ENCODE data around the gene NPIPB8.
"Not testable (repeated sequence)": the region's sequence is repeated elsewhere in the genome, so short reads cannot be mapped to it uniquely, and the experiment has no call there.

The NPIPB8 gene

DNA sequence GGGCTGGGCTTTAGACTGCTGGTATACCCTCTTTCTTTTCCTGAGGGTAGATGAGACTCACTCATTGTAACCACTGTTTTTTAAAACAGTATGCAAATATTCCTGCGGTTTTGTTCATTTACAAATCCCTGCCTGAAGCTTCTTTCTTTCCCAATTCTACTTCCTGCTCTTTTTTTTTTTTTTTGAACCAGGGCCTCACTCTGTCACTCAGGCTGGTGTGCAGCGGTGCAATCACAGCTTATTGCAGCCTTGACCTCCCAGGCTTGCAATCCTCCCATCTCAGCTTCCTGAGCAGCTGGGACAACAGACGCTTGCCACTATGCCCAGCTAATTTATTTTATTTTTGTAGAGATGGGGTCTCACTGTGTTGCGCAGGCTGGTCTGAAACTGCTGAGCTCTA is 20.0 kb upstream of the NPIPB8 start:
- TF ChIP-seq, protein P1, sequence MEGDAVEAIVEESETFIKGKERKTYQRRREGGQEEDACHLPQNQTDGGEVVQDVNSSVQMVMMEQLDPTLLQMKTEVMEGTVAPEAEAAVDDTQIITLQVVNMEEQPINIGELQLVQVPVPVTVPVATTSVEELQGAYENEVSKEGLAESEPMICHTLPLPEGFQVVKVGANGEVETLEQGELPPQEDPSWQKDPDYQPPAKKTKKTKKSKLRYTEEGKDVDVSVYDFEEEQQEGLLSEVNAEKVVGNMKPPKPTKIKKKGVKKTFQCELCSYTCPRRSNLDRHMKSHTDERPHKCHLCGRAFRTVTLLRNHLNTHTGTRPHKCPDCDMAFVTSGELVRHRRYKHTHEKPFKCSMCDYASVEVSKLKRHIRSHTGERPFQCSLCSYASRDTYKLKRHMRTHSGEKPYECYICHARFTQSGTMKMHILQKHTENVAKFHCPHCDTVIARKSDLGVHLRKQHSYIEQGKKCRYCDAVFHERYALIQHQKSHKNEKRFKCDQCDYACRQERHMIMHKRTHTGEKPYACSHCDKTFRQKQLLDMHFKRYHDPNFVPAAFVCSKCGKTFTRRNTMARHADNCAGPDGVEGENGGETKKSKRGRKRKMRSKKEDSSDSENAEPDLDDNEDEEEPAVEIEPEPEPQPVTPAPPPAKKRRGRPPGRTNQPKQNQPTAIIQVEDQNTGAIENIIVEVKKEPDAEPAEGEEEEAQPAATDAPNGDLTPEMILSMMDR (IDR thresholded peaks at IDR 0.05; ENCODE audit: low read depth, low read length) = no peak
- no peak overlapping the region for H3K4me3 ChIP-seq (ENCODE audit: low read depth, low read length)
- no peak for DNase-seq (ENCODE audit: low read depth, low spot score)
- in situ Hi-C loops (cut with HindIII; ENCODE audit: low sequenced_read_pairs) = no loop called here

DNA sequence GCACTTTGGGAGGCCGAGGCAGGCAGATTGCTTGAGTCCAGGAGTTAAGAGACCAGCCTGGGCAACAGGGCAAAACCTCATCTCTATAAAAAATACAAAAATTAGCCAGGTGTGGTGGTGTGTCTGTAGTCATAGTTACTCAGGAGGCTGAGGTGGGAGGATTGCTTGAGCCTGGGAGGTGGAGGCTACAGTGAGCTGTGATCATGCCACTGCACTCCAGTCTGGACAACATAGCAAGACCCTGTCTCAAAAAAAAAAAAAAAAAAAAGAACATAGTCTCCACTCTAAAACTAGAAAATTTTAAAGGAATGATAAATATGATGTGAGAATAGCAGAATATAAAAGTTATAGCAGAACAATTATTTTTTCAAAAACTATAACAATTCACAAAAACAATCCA is 17.5 kb upstream of the NPIPB8 start:
- DNase-seq (ENCODE audit: low read depth, low spot score); H3K4me3 ChIP-seq (ENCODE audit: low read depth, low read length); in situ Hi-C loops (cut with HindIII; ENCODE audit: low sequenced_read_pairs): not testable (repeated sequence)

DNA sequence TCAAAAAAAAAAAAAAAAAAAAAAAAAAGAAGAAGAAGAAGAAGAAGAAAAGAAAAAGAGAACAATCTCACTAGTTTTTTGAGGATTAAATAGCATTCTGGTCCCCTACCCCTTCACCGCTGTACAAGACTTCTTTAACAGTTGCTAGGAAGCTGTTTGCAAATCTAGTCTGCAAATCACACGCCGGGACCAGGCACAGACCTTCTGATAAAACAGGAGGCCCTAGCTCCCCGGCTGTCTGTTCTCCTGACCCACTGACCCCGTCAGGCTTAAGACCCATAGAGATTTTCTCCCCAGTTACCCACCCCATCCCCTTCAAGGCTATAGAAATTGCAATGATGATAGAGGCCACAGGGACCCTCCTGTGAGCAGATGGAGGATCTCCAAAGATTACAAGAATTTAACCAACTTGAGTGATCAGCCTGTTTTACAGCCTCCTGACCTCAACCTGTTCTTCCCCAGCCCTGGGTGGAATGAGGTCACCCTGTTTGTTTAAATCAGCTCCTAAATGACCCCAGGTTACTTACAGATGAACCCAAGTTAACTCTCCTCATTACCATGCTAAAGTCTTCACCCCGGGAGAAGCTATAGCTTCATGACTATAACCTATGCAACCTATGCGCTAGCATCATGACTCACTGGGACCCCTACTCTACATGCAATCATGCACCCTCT is 16.2 kb upstream of the NPIPB8 start:
- in situ Hi-C loops (cut with HindIII; ENCODE audit: low sequenced_read_pairs) = no loop called here
- TF ChIP-seq, protein P1 (IDR thresholded peaks at IDR 0.05; ENCODE audit: low read depth, low read length) = no peak
- no peak overlapping the region for H3K4me3 ChIP-seq (ENCODE audit: low read depth, low read length)
- DNase-seq (ENCODE audit: low read depth, low spot score) = no peak

DNA sequence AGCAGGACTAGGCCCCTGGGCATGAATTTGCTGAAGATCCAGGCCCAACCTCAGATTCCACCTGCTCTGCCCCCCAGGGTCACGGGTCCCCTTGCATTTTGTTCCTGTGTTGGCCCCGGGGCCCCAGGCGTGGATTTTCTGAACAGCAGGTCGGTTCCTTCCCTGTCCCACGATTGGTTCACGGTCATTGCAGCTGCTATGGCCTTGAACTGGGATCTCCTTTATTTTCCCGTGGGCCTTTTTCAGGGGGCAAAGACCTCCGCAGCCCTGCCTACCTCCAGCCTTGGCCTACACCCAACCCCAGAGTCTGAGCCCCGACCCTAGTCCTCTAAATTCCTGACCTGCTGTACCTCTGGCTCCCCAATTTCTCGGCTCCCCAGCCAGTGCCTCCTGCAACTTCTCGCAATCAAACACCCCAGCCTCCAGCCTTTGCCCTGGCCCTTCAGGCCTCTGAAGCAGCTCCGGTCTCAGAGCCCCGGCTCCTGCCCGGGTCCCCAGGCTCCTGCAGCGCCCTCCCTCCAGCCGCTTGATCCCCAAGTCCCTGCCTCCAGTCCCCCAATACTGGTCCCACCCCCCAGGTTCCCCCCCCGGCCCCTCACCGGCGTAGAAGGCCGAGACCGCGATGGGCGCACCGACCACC is 15.2 kb upstream of the NPIPB8 start:
- DNase-seq (ENCODE audit: low read depth, low spot score); H3K4me3 ChIP-seq (ENCODE audit: low read depth, low read length); in situ Hi-C loops (cut with HindIII; ENCODE audit: low sequenced_read_pairs): not testable (repeated sequence)

DNA sequence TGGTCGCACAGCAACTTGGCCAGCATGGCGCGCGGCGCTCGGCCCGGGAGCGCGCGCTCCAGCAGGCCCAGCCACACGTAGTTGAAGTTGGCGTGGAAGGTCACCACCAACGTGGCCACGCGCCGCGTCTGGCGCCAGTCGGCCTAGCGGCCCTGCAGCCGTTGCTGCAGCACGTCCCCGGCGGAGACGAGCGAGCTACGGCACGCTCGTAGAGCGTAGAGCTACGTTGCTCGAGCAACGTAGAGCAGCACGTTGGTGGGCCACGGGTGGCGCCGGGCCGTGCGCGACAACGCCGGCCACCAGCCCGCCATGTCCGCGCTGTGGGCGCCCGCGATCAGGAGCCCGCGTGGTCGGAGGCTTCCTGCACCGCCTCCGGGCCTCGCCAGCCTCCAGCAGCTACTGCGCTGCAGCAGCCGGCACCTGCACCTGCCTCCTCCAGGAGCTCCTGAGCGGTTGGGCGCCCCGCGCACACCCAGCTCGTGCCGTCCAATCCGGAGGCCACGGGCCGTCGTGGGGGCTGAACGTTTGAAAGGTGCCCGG is 14.6 kb upstream of the NPIPB8 start:
- in situ Hi-C loops (cut with HindIII; ENCODE audit: low sequenced_read_pairs) = no loop called here
- TF ChIP-seq, protein P1 (IDR thresholded peaks at IDR 0.05; ENCODE audit: low read depth, low read length) = no peak
- H3K4me3 ChIP-seq (ENCODE audit: low read depth, low read length) = peak overlapping the region; percentile 22
- peak; percentile 12 for DNase-seq (ENCODE audit: low read depth, low spot score)

DNA sequence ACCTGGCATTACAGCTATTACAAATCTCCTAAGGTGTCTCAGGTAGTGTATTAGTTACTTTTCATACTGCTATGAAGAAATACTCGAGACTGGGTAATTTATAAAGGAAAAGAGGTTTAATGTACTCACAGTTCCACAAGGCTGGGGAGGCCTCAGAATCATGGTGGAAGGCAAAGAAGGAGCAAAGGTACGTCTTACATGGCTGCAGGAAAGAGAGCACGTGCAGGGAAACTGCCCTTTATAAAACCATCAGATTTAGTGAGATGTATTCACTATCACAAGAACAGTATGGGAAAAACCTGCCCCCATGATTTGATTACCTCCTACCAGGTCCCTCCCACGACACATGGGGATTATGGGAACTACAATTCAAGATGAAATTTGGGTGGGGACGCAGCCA is 7.0 kb upstream of the NPIPB8 start:
- H3K4me3 ChIP-seq (ENCODE audit: low read depth, low read length); in situ Hi-C loops (cut with HindIII; ENCODE audit: low sequenced_read_pairs); DNase-seq (ENCODE audit: low read depth, low spot score): not testable (repeated sequence)

DNA sequence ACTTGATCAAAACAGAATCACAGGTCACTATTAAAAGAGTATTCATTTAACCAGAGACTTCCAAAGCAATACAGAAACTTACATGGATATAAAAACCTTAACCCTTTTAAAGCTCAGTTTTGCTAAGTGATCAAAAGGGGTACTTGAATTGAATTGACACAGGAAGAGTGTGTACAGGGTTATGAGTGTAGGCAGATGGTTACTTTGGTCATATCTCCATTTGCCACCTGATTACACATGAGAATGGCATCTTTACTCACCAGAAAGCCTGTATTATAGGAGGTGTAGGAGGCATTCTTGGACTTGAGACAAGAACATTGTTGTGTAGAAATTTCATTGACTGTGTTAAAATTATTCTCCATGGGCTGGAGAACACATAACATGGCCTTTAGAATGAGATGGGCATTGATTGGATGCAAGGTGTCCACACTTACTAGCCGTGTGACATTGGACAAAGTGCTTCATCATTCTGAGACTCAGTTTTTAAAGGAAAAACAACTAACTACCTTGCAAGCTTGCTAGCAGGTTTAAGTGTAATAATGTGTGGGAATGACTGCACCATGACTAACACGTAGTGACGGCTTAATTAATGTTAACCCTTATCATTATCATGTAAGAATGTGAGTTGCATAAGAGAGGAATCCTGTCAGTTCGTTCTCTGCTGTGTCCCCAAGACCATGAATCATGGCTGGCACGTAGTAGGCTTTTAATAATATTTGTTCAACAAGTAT is 1.6 kb upstream of the NPIPB8 start:
- in situ Hi-C loops (cut with HindIII; ENCODE audit: low sequenced_read_pairs); H3K4me3 ChIP-seq (ENCODE audit: low read depth, low read length): not testable (repeated sequence)
- peak; percentile 32 for DNase-seq (ENCODE audit: low read depth, low spot score)

DNA sequence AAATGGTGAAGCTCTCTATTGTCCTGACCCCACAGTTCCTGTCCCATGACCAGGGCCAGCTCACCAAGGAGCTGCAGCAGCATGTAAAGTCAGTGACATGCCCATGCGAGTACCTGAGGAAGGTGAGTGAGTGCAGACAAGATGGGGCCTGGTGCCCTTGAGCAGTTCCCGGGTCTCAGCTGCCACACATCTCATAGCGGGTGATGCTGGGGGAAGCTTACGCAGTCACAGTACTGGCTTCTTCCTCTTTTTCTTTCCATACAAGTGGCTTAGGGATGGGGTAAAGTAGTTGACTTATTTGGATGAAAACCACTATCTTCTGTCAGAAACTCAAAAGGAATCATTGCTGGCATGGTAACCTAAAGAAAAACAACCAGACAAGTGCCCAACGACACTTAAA is 494 bp downstream of the NPIPB8 start:
- in situ Hi-C loops (cut with HindIII; ENCODE audit: low sequenced_read_pairs); DNase-seq (ENCODE audit: low read depth, low spot score); H3K4me3 ChIP-seq (ENCODE audit: low read depth, low read length): not testable (repeated sequence)

DNA sequence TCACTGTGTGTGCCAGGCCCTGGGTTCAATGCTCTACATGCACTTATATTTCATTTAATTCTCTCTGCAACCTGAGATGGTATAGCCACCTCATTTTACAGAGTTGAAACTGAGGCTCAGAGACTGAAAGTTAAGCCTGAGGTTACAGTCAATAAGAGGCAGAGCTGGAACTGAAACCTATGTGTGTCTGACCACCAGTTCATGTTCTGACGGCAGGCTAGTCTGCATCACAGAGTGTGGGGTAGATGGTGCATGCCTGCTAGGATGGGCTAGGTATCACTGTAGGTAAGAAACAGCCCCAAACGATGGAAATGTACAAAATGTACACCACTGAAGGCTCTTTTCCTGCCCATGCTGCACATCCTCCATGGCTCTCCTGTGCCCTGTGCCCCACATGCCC is 2.1 kb downstream of the NPIPB8 start:
- DNase-seq (ENCODE audit: low read depth, low spot score); in situ Hi-C loops (cut with HindIII; ENCODE audit: low sequenced_read_pairs); H3K4me3 ChIP-seq (ENCODE audit: low read depth, low read length): not testable (repeated sequence)

DNA sequence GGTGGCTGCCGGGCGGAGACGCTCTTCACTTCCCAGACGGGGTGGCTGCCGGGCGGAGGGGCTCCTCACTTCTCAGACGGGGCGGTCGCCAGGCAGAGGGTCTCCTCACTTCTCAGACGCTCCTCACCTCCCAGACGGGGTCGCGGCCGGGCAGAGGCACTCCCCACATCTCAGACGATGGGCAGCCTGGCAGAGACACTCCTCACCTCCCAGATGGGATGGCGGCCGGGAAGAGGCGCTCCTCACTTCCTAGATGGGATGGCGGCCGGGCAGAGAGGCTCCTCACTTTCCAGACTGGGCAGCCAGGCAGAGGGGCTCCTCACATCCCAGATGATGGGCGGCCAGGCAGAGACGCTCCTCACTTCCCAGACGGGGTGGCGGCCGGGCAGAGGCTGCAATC is 28.4 kb downstream of the NPIPB8 start:
- DNase-seq (ENCODE audit: low read depth, low spot score); H3K4me3 ChIP-seq (ENCODE audit: low read depth, low read length); in situ Hi-C loops (cut with HindIII; ENCODE audit: low sequenced_read_pairs): not testable (repeated sequence)

DNA sequence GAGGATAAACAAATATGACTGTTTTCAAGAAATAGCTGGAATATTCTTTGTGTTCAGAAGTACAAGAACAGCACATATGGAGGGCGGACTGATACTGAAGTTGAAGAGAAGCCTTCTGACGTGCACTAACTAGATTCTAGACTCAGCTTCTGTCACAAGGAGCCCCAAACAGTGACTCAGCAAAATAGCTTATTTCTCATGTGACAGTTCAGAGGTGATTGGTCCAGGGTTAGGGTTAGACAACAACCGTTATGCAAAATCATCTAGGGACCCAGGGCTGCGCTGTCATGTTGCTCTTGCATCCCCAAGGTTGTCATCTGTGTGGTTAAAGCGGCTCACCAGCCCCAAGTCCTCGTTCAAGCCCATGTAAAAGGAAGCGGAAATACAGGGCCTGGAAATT is 29.6 kb downstream of the NPIPB8 start:
- H3K4me3 ChIP-seq (ENCODE audit: low read depth, low read length); DNase-seq (ENCODE audit: low read depth, low spot score); in situ Hi-C loops (cut with HindIII; ENCODE audit: low sequenced_read_pairs): not testable (repeated sequence)

DNA sequence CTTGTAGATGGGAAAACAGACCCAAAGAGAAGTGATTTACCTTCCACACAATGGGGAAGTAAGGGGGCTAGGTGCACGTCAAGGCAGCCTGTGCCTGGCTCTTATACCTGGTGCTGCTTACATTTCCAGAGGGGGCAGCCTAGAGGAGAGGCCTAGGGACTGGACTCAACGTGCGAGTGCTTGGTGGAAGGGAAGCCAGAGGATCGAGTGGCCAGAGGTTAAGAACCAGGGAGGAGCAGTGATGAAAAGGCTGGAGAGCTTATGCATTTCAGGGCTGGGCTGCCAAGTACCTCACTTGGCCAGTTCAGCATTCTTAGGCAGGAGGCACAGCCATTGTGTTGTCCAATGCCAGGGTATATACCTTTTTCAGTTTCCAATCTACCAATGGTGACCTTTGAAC is 30.3 kb downstream of the NPIPB8 start:
- in situ Hi-C loops (cut with HindIII; ENCODE audit: low sequenced_read_pairs); DNase-seq (ENCODE audit: low read depth, low spot score); H3K4me3 ChIP-seq (ENCODE audit: low read depth, low read length): not testable (repeated sequence)

DNA sequence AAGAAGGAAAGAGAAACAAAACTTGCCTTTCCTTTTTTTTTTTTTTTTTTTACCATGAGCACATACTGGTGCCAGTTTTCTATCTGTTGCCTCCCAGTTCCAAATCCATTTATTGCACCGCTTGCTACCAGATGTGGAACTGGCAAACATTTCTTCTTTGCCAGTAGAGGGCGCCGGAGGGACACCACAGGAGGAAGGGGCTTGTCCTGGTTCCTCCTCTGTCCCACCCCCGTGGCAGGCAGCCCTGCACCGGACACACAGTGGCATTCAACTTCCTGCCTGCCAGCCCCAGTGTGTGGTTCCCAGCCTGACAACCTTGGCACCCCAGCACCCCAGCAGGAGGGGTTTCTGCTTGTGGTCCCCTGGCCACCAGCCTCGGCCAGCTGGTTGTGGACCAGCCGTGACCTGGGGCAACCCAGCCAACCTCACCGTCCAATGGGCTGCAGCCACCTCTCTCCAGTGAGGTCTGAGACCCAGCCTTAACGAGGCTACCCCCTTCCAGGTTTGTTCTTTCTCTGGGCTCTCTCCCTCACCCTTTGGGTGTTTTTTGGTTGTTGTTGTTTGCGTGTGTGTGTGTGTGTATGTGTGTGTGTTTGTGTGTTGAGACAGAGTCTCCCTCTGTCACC is 50.6 kb downstream of the NPIPB8 start:
- DNase-seq (ENCODE audit: low read depth, low spot score); in situ Hi-C loops (cut with HindIII; ENCODE audit: low sequenced_read_pairs); H3K4me3 ChIP-seq (ENCODE audit: low read depth, low read length): not testable (repeated sequence)

All from astrocyte of the spinal cord (primary cell).